Hepatocyte (in vitro differentiated cells): ENCODE results near the gene PRSS56. TPM values are rescaled to one million over a fixed set of nuclear protein-coding genes. Genes with fewer than 3 reads are reported as not detected.
"Not testable (repeated sequence)": the region's sequence is repeated elsewhere in the genome, so short reads cannot be mapped to it uniquely, and the experiment has no call there.

Experiments used
- DNase-seq: peaks from one replicate; pipeline ENCODE4 v3.0.0-alpha.2; 2016; ENCODE audit warnings: low spot score
- H2AFZ ChIP-seq: fragments of 200-600 bp; sonication (generic); 2 replicates; pipeline ENCODE4 v1.6.0; 2016; ENCODE audit warnings: antibody characterized with exemption, mild to moderate bottlenecking
- H3K27ac ChIP-seq: fragments of 200-600 bp; sonication (generic); 2 replicates; pipeline ENCODE4 v1.5.1; 2016; ENCODE audit warnings: mild to moderate bottlenecking
- H3K27me3 ChIP-seq: fragments of 200-600 bp; sonication (generic); 2 replicates; pipeline ENCODE4 v1.6.1; 2016
- H3K36me3 ChIP-seq: fragments of 200-600 bp; sonication (generic); replicated peaks from 2 replicates; pipeline ENCODE4 v1.5.1; 2016; ENCODE audit warnings: low read depth; ENCODE audit not compliant: insufficient read depth
- H3K4me1 ChIP-seq: fragments of 200-600 bp; sonication (generic); 2 replicates; pipeline ENCODE4 v1.5.1; 2016; ENCODE audit warnings: mild to moderate bottlenecking, moderate library complexity; ENCODE audit not compliant: insufficient read depth
- H3K4me2 ChIP-seq: fragments of 200-600 bp; sonication (generic); 2 replicates; pipeline ENCODE4 v1.6.0; 2016
- H3K4me3 ChIP-seq: fragments of 200-600 bp; sonication (generic); 2 replicates; pipeline ENCODE4 v1.5.1; 2016; ENCODE audit warnings: mild to moderate bottlenecking
- H3K79me2 ChIP-seq: fragments of 200-600 bp; sonication (generic); 2 replicates; pipeline ENCODE4 v1.6.0; 2017; ENCODE audit warnings: mild to moderate bottlenecking
- H3K9me2 ChIP-seq: fragments of 200-600 bp; sonication (generic); replicated peaks from 2 replicates; pipeline ENCODE4 v1.6.0; 2017; ENCODE audit warnings: mild to moderate bottlenecking; ENCODE audit not compliant: insufficient read depth
- H3K9me3 ChIP-seq: fragments of 200-600 bp; sonication (generic); 2 replicates; pipeline ENCODE4 v1.5.1; 2016; ENCODE audit warnings: low read depth, mild to moderate bottlenecking
- H4K20me1 ChIP-seq: fragments of 200-600 bp; sonication (generic); 2 replicates; pipeline ENCODE4 v1.6.0; 2016; ENCODE audit warnings: mild to moderate bottlenecking; ENCODE audit not compliant: insufficient read depth, poor library complexity, severe bottlenecking
- EZH2 ChIP-seq: fragments of 200-600 bp; sonication (generic); IDR thresholded peaks from 2 replicates; pipeline ENCODE4 v1.6.1; 2016; ENCODE audit warnings: antibody characterized with exemption, mild to moderate bottlenecking, borderline replicate concordance
- EZH2phosphoT487 ChIP-seq: fragments of 200-600 bp; sonication (generic); IDR thresholded peaks from one replicate; pipeline ENCODE4 v1.6.1; 2018; ENCODE audit warnings: antibody characterized with exemption, mild to moderate bottlenecking, low read depth, moderate library complexity; ENCODE audit not compliant: unreplicated experiment, severe bottlenecking
- WGBS: methylation state at CpG from one replicate; pipeline ENCODE4 v1.1.6; 2016; ENCODE audit warnings: low lambda C conversion rate; ENCODE audit errors: missing lambda C conversion rate; 5-methylcytosine and 5-hydroxymethylcytosine counted together
- polyA plus RNA-seq: library from polyadenylated mRNA; unstranded; fragments of >200 nt; fragmentation: Nextera tagmentation; extraction: Ambion mirVana; gene quantifications from 2 replicates; pipeline ENCODE4 v1.2.1, GENCODE V29; 2016
- total RNA-seq: library from RNA; depleted of rRNA; stranded (reverse); fragments of >200 nt; gene quantifications from 2 replicates; pipeline ENCODE4 v1.2.3, GENCODE V29; 2014
- TF ChIP-seq, protein P1 (sequence below): fragments of 200-600 bp; sonication (generic); IDR thresholded peaks from 2 replicates; pipeline ENCODE4 v1.5.1; 2016; ENCODE audit warnings: antibody characterized with exemption, mild to moderate bottlenecking; ENCODE audit not compliant: poor library complexity

The PRSS56 gene
- total and polyA plus RNA-seq, 2 experiments from 2014 or later, result not detected

DNA sequence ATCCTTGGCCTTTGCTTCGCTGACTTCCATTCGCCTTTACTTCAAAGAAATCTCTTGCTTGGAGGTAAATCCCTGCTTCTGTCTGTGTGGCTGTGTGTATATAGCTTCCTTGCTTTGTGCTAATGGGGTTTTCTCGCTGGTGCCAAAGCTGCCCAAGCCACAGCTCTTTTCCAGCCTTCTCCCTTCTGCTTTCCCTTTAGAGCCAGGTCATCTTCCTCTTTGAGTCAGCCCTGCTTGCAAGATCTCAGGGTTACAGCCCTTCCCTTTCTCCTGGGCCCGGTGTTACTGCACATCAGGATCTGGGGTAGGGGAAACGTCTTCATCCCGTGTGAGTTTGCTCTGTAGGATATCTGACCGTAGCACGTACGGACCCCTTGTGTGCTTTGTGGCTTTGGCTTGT is 49.4 kb downstream of the PRSS56 start:
- Histone ChIP-seq H3K36me3 (no peaks in the 10 kb centered on the region), H3K4me1 (no peaks in the 10 kb centered on the region), H3K27ac (no peak overlapping the region), H3K9me3 (no peaks in the 10 kb centered on the region), H2AFZ (no peak overlapping the region), H3K79me2 (no peaks in the 10 kb centered on the region), H3K4me2 (no peak overlapping the region), H3K9me2 (no peaks in the 10 kb centered on the region), H4K20me1 (no peaks in the 10 kb centered on the region), H3K27me3 (no peaks in the 10 kb centered on the region), H3K4me3 (no peak overlapping the region)
- TF ChIP-seq EZH2phosphoT487 (no peak), EZH2 (no peak)
- TF ChIP-seq, protein P1, sequence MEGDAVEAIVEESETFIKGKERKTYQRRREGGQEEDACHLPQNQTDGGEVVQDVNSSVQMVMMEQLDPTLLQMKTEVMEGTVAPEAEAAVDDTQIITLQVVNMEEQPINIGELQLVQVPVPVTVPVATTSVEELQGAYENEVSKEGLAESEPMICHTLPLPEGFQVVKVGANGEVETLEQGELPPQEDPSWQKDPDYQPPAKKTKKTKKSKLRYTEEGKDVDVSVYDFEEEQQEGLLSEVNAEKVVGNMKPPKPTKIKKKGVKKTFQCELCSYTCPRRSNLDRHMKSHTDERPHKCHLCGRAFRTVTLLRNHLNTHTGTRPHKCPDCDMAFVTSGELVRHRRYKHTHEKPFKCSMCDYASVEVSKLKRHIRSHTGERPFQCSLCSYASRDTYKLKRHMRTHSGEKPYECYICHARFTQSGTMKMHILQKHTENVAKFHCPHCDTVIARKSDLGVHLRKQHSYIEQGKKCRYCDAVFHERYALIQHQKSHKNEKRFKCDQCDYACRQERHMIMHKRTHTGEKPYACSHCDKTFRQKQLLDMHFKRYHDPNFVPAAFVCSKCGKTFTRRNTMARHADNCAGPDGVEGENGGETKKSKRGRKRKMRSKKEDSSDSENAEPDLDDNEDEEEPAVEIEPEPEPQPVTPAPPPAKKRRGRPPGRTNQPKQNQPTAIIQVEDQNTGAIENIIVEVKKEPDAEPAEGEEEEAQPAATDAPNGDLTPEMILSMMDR, result no peak
- no peak for DNase-seq
- 96% methylated on average over 9 of the region's 9 CpGs for WGBS

DNA sequence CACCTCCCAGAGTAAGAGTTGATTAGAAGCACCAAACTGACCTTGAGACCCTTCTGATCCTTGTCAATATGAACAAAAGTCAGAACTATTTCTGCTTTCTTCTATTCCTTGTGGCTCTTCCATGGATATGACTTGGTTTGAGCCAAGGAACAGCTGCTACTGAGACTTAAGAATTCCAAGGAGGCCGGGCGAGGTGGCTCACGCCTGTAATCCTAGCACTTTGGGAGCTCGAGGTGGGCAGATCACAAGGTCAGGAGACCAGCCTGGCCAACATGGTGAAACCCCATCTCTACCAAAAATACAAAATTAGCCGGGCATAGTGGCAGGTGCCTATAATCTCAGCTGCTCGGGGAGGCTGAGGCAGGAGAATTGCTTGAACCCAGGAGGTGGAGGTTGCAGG is 50.3 kb downstream of the PRSS56 start:
- 99% methylated on average over 6 of the region's 6 CpGs for WGBS
- not testable (repeated sequence) for H4K20me1 ChIP-seq, H3K4me2 ChIP-seq, H2AFZ ChIP-seq, H3K9me3 ChIP-seq, H3K4me3 ChIP-seq, H3K79me2 ChIP-seq, DNase-seq, H3K27me3 ChIP-seq, H3K36me3 ChIP-seq, H3K4me1 ChIP-seq, H3K9me2 ChIP-seq, H3K27ac ChIP-seq

DNA sequence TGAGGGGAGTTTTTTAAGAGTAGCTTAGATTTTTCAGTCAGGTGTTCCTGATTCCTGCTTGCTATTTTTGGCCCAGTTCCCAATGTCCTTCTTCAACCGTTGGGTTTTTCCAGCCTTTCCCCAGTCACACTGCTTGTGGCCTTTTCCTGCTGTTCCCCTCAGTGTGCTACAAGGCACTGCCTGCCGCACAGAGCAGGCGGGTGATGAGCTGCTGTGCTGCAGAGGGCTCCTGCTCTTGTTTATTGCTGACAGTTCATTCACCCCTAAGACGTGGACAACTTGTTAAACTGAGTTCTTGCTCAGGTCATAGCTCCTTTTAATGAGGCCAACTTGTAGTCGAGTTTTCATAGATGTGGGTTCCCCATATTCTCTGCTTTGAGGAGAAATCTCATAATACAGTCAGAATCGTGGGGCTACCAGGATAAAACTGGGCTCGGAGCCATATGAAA is 50.9 kb downstream of the PRSS56 start:
- no peaks in the 10 kb centered on the region for H3K79me2 ChIP-seq
- WGBS, result 87% methylated on average over 7 of the region's 7 CpGs
- no peak overlapping the region for H3K4me2 ChIP-seq
- no peaks in the 10 kb centered on the region for H3K9me2 ChIP-seq
- H3K27me3 ChIP-seq, result no peaks in the 10 kb centered on the region
- H3K4me1 ChIP-seq, result no peaks in the 10 kb centered on the region
- H3K36me3 ChIP-seq, result no peaks in the 10 kb centered on the region
- H3K4me3 ChIP-seq, result no peak overlapping the region
- no peaks in the 10 kb centered on the region for H3K9me3 ChIP-seq
- no peak for DNase-seq
- no peak overlapping the region for H2AFZ ChIP-seq
- H4K20me1 ChIP-seq, result no peaks in the 10 kb centered on the region
- TF ChIP-seq EZH2, result no peak
- no peak for TF ChIP-seq EZH2phosphoT487
- TF ChIP-seq, protein P1, result no peak
- no peak overlapping the region for H3K27ac ChIP-seq

DNA sequence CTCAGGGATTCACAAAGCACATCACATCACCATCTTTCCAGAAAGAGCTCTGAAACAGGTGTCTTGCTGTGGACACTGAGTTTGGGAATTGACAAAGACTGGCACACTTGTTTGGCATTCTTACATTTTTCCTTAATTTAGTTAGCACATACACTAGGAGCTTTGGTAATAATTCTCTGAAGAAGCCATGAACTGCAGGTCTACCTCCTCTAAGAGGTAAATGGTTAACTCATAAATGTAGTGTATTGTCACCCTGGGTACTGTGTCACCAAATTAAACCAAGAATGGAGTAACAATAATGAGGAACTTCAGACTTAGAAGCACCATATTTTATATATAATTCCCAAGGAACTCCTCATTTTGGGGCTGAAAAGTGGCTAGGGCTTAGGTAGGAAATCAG is 52.9 kb downstream of the PRSS56 start:
- no peak for TF ChIP-seq EZH2
- TF ChIP-seq, protein P1, result no peak
- TF ChIP-seq EZH2phosphoT487, result no peak
- Histone ChIP-seq H3K79me2 (no peaks in the 10 kb centered on the region), H4K20me1 (no peaks in the 10 kb centered on the region), H3K4me1 (no peaks in the 10 kb centered on the region), H3K9me2 (no peaks in the 10 kb centered on the region), H3K27me3 (no peaks in the 10 kb centered on the region), H3K27ac (peak overlapping the region; percentile 29), H3K4me2 (no peak overlapping the region), H3K4me3 (no peak overlapping the region), H2AFZ (no peak overlapping the region), H3K9me3 (no peaks in the 10 kb centered on the region), H3K36me3 (no peaks in the 10 kb centered on the region)
- no peak for DNase-seq
